Neural cell (in vitro differentiated cells): ENCODE data around the gene GPR142. TPM values are rescaled to one million over a fixed set of nuclear protein-coding genes. Genes with fewer than 3 reads are reported as not detected.
"Not testable (repeated sequence)": the region's sequence is repeated elsewhere in the genome, so short reads cannot be mapped to it uniquely, and the experiment has no call there.

Experiments
- H2AFZ ChIP-seq: fragments of 200-600, 300-800 bp; sonication (generic), shearing (Covaris generic); 2 replicates; pipeline ENCODE4 v1.6.0; 2014; ENCODE audit warnings: low read depth, mild to moderate bottlenecking, antibody characterized with exemption, low read length, moderate library complexity
- H3F3A ChIP-seq: fragments of 200-600 bp; shearing (Covaris generic); 2 replicates; pipeline ENCODE4 v1.6.1; 2016; ENCODE audit warnings: mild to moderate bottlenecking, moderate library complexity, mixed read lengths, antibody characterized with exemption, low read length; ENCODE audit not compliant: insufficient read depth, poor library complexity, severe bottlenecking
- H3K27ac ChIP-seq: fragments of 200-600, 300-800 bp; sonication (generic), shearing (Covaris generic); 2 replicates; pipeline ENCODE4 v1.5.1; 2014; ENCODE audit warnings: mild to moderate bottlenecking, low read length, moderate library complexity
- H3K27me3 ChIP-seq: fragments of 300-800, 200-600 bp; sonication (generic), shearing (Covaris generic); 2 replicates; pipeline ENCODE4 v1.6.0; 2014; ENCODE audit warnings: mild to moderate bottlenecking, low read depth, low read length, moderate library complexity; ENCODE audit not compliant: insufficient read depth
- H3K36me3 ChIP-seq: fragments of 300-800, 200-600 bp; sonication (generic), shearing (Covaris generic); 2 replicates; pipeline ENCODE4 v1.5.1; 2014; ENCODE audit warnings: mild to moderate bottlenecking, antibody characterized with exemption, low read length, moderate library complexity; ENCODE audit not compliant: insufficient read depth
- H3K4me2 ChIP-seq: fragments of 300-800, 200-600 bp; sonication (generic), shearing (Covaris generic); 2 replicates; pipeline ENCODE4 v1.6.0; 2014; ENCODE audit warnings: mild to moderate bottlenecking, low read length
- H3K4me3 ChIP-seq: fragments of 300-800, 200-600 bp; sonication (generic), shearing (Covaris generic); 2 replicates; pipeline ENCODE4 v1.5.1; 2014; ENCODE audit warnings: mild to moderate bottlenecking, low read length, moderate library complexity
- H3K79me2 ChIP-seq: fragments of 200-600 bp; shearing (Covaris generic); replicated peaks from 2 replicates; pipeline ENCODE4 v1.6.0; 2014; ENCODE audit warnings: mild to moderate bottlenecking, low read length, moderate library complexity; ENCODE audit not compliant: insufficient read depth
- H3K9ac ChIP-seq: fragments of 300-800, 200-600 bp; sonication (generic), shearing (Covaris generic); 2 replicates; pipeline ENCODE4 v1.6.1; 2016; ENCODE audit warnings: mild to moderate bottlenecking, low read length, mixed read lengths
- H3K9me2 ChIP-seq: fragments of 200-600 bp; shearing (Covaris generic); 2 replicates; pipeline ENCODE4 v1.6.1; 2016; ENCODE audit warnings: mild to moderate bottlenecking, low read length, mixed read lengths; ENCODE audit not compliant: insufficient read depth
- H3K9me3 ChIP-seq: fragments of 200-600, 300-800 bp; sonication (generic), shearing (Covaris generic); 2 replicates; pipeline ENCODE4 v1.6.1; 2016; ENCODE audit warnings: mild to moderate bottlenecking, mixed run types, low read length, moderate library complexity, mixed read lengths
- H4K20me1 ChIP-seq: fragments of 200-600 bp; shearing (Covaris generic); 2 replicates; pipeline ENCODE4 v1.6.1; 2016; ENCODE audit warnings: mild to moderate bottlenecking, mixed run types; ENCODE audit not compliant: insufficient read depth
- CTCF ChIP-seq: fragments of 450-650 bp; IDR thresholded peaks from 2 replicates; pipeline ENCODE4 v1.5.1; 2014; ENCODE audit warnings: antibody characterized with exemption, mild to moderate bottlenecking, moderate library complexity; ENCODE audit not compliant: poor library complexity, severe bottlenecking
- EP300 ChIP-seq: fragments of 450-650 bp; conservative IDR thresholded peaks from 2 replicates; pipeline ENCODE4 v1.6.1; 2014; ENCODE audit warnings: antibody characterized with exemption, mild to moderate bottlenecking, moderate library complexity; ENCODE audit not compliant: poor library complexity, severe bottlenecking
- EZH2 ChIP-seq: fragments of 200-600, 300-800 bp; shearing (Covaris generic), sonication (generic); IDR thresholded peaks from 2 replicates; pipeline ENCODE4 v1.6.1; 2014; ENCODE audit warnings: antibody characterized with exemption, low read length, borderline replicate concordance, mild to moderate bottlenecking; ENCODE audit not compliant: insufficient read depth, poor library complexity, severe bottlenecking
- POLR2AphosphoS5 ChIP-seq: IDR thresholded peaks from 2 replicates; pipeline ENCODE4 v1.6.1; 2012
- REST ChIP-seq: IDR thresholded peaks from 2 replicates; pipeline ENCODE4 v1.6.1; 2012; ENCODE audit warnings: borderline replicate concordance
- polyA plus RNA-seq: library from polyadenylated mRNA; depleted of rRNA; stranded (reverse); fragments of >200 nt; gene quantifications from 2 replicates; pipeline ENCODE4 v1.2.3, GENCODE V29; 2014

The GPR142 gene
- polyA plus RNA-seq, 1 donor from 2014 or later, result not detected

DNA sequence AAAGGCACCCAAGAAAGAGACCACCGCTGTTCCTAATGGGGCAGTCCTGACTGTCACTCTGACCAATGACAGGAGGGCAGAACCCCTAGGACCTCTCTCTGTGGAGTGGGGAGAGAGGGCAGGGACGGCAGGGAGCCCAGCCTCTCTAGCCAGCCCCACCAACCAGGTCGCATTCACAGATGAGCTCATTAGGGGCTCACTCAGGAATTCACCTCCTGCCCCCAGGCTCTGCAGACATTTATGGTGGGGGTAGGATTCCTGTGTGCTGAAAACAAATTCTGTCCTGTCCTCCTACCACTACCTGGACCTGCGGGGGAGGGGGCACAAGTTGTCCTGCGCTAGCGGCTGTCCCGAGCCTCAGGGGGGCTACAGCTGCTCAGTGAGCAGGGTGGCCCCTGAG lies 36.9 kb downstream of the GPR142 start:
- H3K27ac ChIP-seq, result no peak overlapping the region
- H2AFZ ChIP-seq, result no peak overlapping the region
- H3F3A ChIP-seq, result no peaks in the 10 kb centered on the region
- no peak overlapping the region for H3K4me2 ChIP-seq
- H3K9me3 ChIP-seq, result no peaks in the 10 kb centered on the region
- H3K9me2 ChIP-seq, result no peaks in the 10 kb centered on the region
- H3K4me3 ChIP-seq, result no peak overlapping the region
- no peaks in the 10 kb centered on the region for H3K79me2 ChIP-seq
- H4K20me1 ChIP-seq, result no peaks in the 10 kb centered on the region
- H3K27me3 ChIP-seq, result no peaks in the 10 kb centered on the region
- H3K9ac ChIP-seq, result no peak overlapping the region
- no peaks in the 10 kb centered on the region for H3K36me3 ChIP-seq
- no peak for TF ChIP-seq CTCF
- no peak for TF ChIP-seq EP300
- TF ChIP-seq POLR2AphosphoS5, result no peak
- TF ChIP-seq EZH2, result no peak

- H3K4me2 ChIP-seq, result no peak overlapping the region
These were observed 37.5 kb downstream of the GPR142 start for GRCh38 chr17:74404789-74405188.

GRCh38 chr17:74405311-74405710 lies 38.0 kb downstream of the GPR142 start:
- not testable (repeated sequence) for H3K9me3 ChIP-seq, H3K79me2 ChIP-seq

More at GRCh38 chr17:74404789-74405188, 37.5 kb downstream of the GPR142 start:
- no peaks in the 10 kb centered on the region for H3K79me2 ChIP-seq
- no peak overlapping the region for H3K27ac ChIP-seq
- H3K9me3 ChIP-seq, result no peaks in the 10 kb centered on the region
- TF ChIP-seq POLR2AphosphoS5, result no peak
- no peak for TF ChIP-seq REST
- H3K4me3 ChIP-seq, result no peak overlapping the region
- H2AFZ ChIP-seq, result no peak overlapping the region
- no peaks in the 10 kb centered on the region for H3F3A ChIP-seq
- H3K27me3 ChIP-seq, result no peaks in the 10 kb centered on the region
- no peaks in the 10 kb centered on the region for H3K36me3 ChIP-seq
- no peaks in the 10 kb centered on the region for H4K20me1 ChIP-seq
- H3K9ac ChIP-seq, result no peak overlapping the region
- no peaks in the 10 kb centered on the region for H3K9me2 ChIP-seq

More at GRCh38 chr17:74405311-74405710, 38.0 kb downstream of the GPR142 start:
- not testable (repeated sequence) for H3K4me3 ChIP-seq, H3K36me3 ChIP-seq, H3K27ac ChIP-seq, H3K9me2 ChIP-seq, H3F3A ChIP-seq, H2AFZ ChIP-seq, H3K9ac ChIP-seq, H4K20me1 ChIP-seq, H3K27me3 ChIP-seq, H3K4me2 ChIP-seq
